Endothelial cell of umbilical vein (primary cell): ENCODE results near the gene NCK1. TPM values are rescaled to one million over a fixed set of nuclear protein-coding genes. Genes with fewer than 3 reads are reported as not detected.

ENCODE experiments used
- BruUV-seq: library from RNA; stranded (reverse); fragments of 400-500 nt; replicated peaks from 2 replicates; lab custom pipeline; 2021; lab: Mats Ljungman, UMichigan
- CTCF ChIA-PET: fragments of 300-600, 350-600 bp; sonication (Branson Sonifier 250); formaldehyde crosslinking; loops from one replicate; lab custom pipeline; 2021; ENCODE audit warnings: antibody characterized with exemption, inconsistent platforms; lab: Charles Lee
- POLR2A ChIA-PET: fragments of 300-600, 350-600 bp; sonication (Branson Sonifier 250); formaldehyde crosslinking; loops from one replicate; lab custom pipeline; 2021; ENCODE audit warnings: antibody characterized with exemption, inconsistent platforms; lab: Charles Lee
- DNase-seq: peaks from one replicate; pipeline ENCODE4 v3.0.0-alpha.2; 2011; ENCODE audit warnings: low read depth, low spot score
- FAIRE-seq: peaks from 2 replicates; lab custom pipeline; 2011; peaks lifted over from hg19 to GRCh38; lab: Jason Lieb, UNC
- H2AFZ ChIP-seq: 2 replicates; pipeline ENCODE4 v1.6.0; 2012; ENCODE audit warnings: low read depth, low read length, control low read depth, inconsistent platforms
- H3K27ac ChIP-seq: 2 replicates; pipeline ENCODE4 v1.5.1; 2011; ENCODE audit warnings: low read depth, mild to moderate bottlenecking, control low read depth, low read length, moderate library complexity; ENCODE audit not compliant: insufficient read depth
- H3K27me3 ChIP-seq, 2 experiments: 2 replicates each; pipeline versions ENCODE4 v1.6.0 to v1.6.1; 2011; ENCODE audit warnings: low read length in 2 of 2, mixed read lengths in 1 of 2; ENCODE audit not compliant: control insufficient read depth in 2 of 2, insufficient read depth in 2 of 2
- H3K36me3 ChIP-seq, 2 experiments: 2 replicates in 1 of 2; 3 replicates in 1 of 2; pipeline ENCODE4 v1.5.1; 2011; ENCODE audit warnings: low read length in 2 of 2, mild to moderate bottlenecking in 1 of 2, moderate library complexity in 1 of 2; ENCODE audit not compliant: control insufficient read depth in 2 of 2, insufficient read depth in 2 of 2; ENCODE audit errors: extremely low read depth in 1 of 2
- H3K4me1 ChIP-seq: 3 replicates; pipeline ENCODE4 v1.5.1; 2011; ENCODE audit warnings: mild to moderate bottlenecking, low read length; ENCODE audit not compliant: control insufficient read depth, insufficient read depth; ENCODE audit errors: extremely low read depth
- H3K4me2 ChIP-seq: 2 replicates; pipeline ENCODE4 v1.6.1; 2011; ENCODE audit warnings: low read length, control low read depth, mixed read lengths; ENCODE audit not compliant: insufficient read depth
- H3K4me3 ChIP-seq, 3 experiments: fragments of 200-600 bp in 1 of 3; sonication (generic), shearing (Covaris generic) in 1 of 3; replicated peaks in 1 of 3; 2 replicates each; pipeline ENCODE4 v1.5.1; 2011 to 2016; ENCODE audit warnings: control low read depth in 3 of 3, low read length in 3 of 3, mild to moderate bottlenecking in 2 of 3, inconsistent platforms in 1 of 3, low read depth in 1 of 3, moderate library complexity in 1 of 3; ENCODE audit not compliant: insufficient read depth in 1 of 3
- H3K79me2 ChIP-seq: 2 replicates; pipeline ENCODE4 v1.6.0; 2012; ENCODE audit warnings: low read length, inconsistent platforms; ENCODE audit not compliant: control insufficient read depth, insufficient read depth
- H3K9ac ChIP-seq: replicated peaks from 2 replicates; pipeline ENCODE3; 2011; ENCODE audit warnings: low read length, control low read depth; ENCODE audit not compliant: insufficient read depth; ENCODE audit errors: extremely low read depth
- H3K9me1 ChIP-seq: replicated peaks from 3 replicates; pipeline ENCODE4 v1.6.0; 2011; ENCODE audit warnings: mild to moderate bottlenecking, low read length; ENCODE audit not compliant: control insufficient read depth, insufficient read depth; ENCODE audit errors: extremely low read depth
- H3K9me3 ChIP-seq: replicated peaks from 2 replicates; pipeline ENCODE4 v1.5.1; 2012; ENCODE audit warnings: low read length, inconsistent platforms; ENCODE audit not compliant: control insufficient read depth, insufficient read depth
- H4K20me1 ChIP-seq: replicated peaks from 2 replicates; pipeline ENCODE3; 2011; ENCODE audit warnings: mild to moderate bottlenecking, low read length; ENCODE audit not compliant: control insufficient read depth, insufficient read depth; ENCODE audit errors: extremely low read depth
- CTCF ChIP-seq, 2 donors: IDR thresholded peaks; 1 replicate in 1 of 2; 2 replicates in 1 of 2; pipeline ENCODE4 v1.5.1; 2011; ENCODE audit warnings: low read length in 2 of 2, mild to moderate bottlenecking in 2 of 2, moderate library complexity in 2 of 2, control low read depth in 1 of 2, inconsistent platforms in 1 of 2, low read depth in 1 of 2; ENCODE audit not compliant: insufficient read depth in 1 of 2; ENCODE audit errors: extremely low read depth in 1 of 2
- EZH2 ChIP-seq: IDR thresholded peaks from 2 replicates; pipeline ENCODE4 v1.6.1; 2012; ENCODE audit warnings: borderline replicate concordance, low read depth, mild to moderate bottlenecking, moderate library complexity, low read length, inconsistent platforms; ENCODE audit not compliant: severe bottlenecking
- FOS ChIP-seq: IDR thresholded peaks from 2 replicates; pipeline ENCODE4 v1.6.1; 2011; ENCODE audit warnings: mild to moderate bottlenecking, low read length, moderate library complexity, borderline replicate concordance; ENCODE audit not compliant: insufficient read depth
- GATA2 ChIP-seq: IDR thresholded peaks from 2 replicates; pipeline ENCODE4 v1.7.0; 2011; ENCODE audit warnings: low read depth, mild to moderate bottlenecking, moderate library complexity, mixed read lengths, low read length; ENCODE audit not compliant: insufficient read length, insufficient read depth
- JUN ChIP-seq: IDR thresholded peaks from 2 replicates; pipeline ENCODE4 v1.6.1; 2011; ENCODE audit warnings: borderline replicate concordance, low read depth; ENCODE audit not compliant: insufficient read length, insufficient read depth
- MYC ChIP-seq: IDR thresholded peaks from one replicate; pipeline ENCODE4 v1.6.1; 2011; ENCODE audit warnings: mild to moderate bottlenecking, low read depth, low read length
- POLR2A ChIP-seq: IDR thresholded peaks from 2 replicates; pipeline ENCODE4 v1.6.1; 2012; ENCODE audit warnings: low read depth, mild to moderate bottlenecking, control low read depth, low read length
- POLR2AphosphoS5 ChIP-seq: IDR thresholded peaks from 2 replicates; pipeline ENCODE4 v1.6.1; 2012; ENCODE audit warnings: low read depth, mild to moderate bottlenecking, control low read depth, low read length, moderate library complexity; ENCODE audit not compliant: insufficient read depth
- dilution Hi-C: fragments of 300-500 bp; cut with MboI; formaldehyde crosslinking; loops from one replicate; pipeline ENCODE4 v1.15.0; 2019; ENCODE audit warnings: low sequenced_read_pairs; ENCODE audit not compliant: extremely low pct_ligation_motif_present
- intact Hi-C: fragments of 100-400 bp; cut with micrococcal nuclease; formaldehyde crosslinking; loops from one replicate; pipeline ENCODE4 v1.10.0; 2022
- polyA plus RNA-seq, 4 experiments: library from polyadenylated mRNA; depleted of rRNA in 3 of 4; stranded (reverse) in 3 of 4; unstranded in 1 of 4; fragments of >200 nt; gene quantifications; 2 replicates each; pipeline versions ENCODE4 v1.2.1 to v1.2.3, GENCODE V29; 2011 to 2012; ENCODE audit warnings: missing spikeins in 1 of 4
- total RNA-seq: library from RNA; stranded (reverse); gene quantifications from 2 replicates; pipeline ENCODE4 v1.2.3, GENCODE V29; 2021
- TF ChIP-seq, protein P1 (sequence below): IDR thresholded peaks from 2 replicates; pipeline ENCODE4 v1.6.1; 2011; ENCODE audit not compliant: insufficient read depth, insufficient read length

The NCK1 gene
- total and polyA plus RNA-seq, 2 donors (not counting 3 experiments of a cell fraction or from before 2014, with no cell fraction given): 19.3 to 52.2 TPM

- POLR2A ChIA-PET: no interaction called here
Measured at GRCh38 chr3:136979684-136980083, 117.7 kb downstream of the NCK1 start.

More at GRCh38 chr3:136979684-136980083, 117.7 kb downstream of the NCK1 start:
- no peaks in the 10 kb centered on the region for H3K36me3 ChIP-seq
- H3K9me1 ChIP-seq: no peaks in the 10 kb centered on the region
- H3K27me3 ChIP-seq: no peaks in the 10 kb centered on the region
- H3K4me1 ChIP-seq: no peaks in the 10 kb centered on the region
- no peak overlapping the region for H3K4me2 ChIP-seq
- TF ChIP-seq MYC (no peak), POLR2A (no peak), POLR2AphosphoS5 (no peak), GATA2 (no peak), JUN (no peak), FOS (no peak), CTCF (IDR thresholded peaks at IDR 0.05; ENCODE audit: extremely low read depth in 1 of 2, insufficient read depth in 1 of 2, low read depth in 1 of 2, low read length in 2 of 2) (no peak), EZH2 (no peak)
- TF ChIP-seq, protein P1, sequence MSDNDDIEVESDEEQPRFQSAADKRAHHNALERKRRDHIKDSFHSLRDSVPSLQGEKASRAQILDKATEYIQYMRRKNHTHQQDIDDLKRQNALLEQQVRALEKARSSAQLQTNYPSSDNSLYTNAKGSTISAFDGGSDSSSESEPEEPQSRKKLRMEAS: no peak
- intact Hi-C loops (no loop called here), dilution Hi-C loops (no loop called here)
- H3K79me2 ChIP-seq: no peaks in the 10 kb centered on the region
- H4K20me1 ChIP-seq: no peaks in the 10 kb centered on the region
- H3K4me3 ChIP-seq: no peak overlapping the region
- no peaks in the 10 kb centered on the region for H3K9me3 ChIP-seq
- DNase-seq (no peak), FAIRE-seq (no peak)
- no peak overlapping the region for H3K9ac ChIP-seq
- no TSS peak for BruUV-seq
- CTCF ChIA-PET: interaction anchor here (1.3 kb wide), 1 partner anchor 28 kb away, joined by 3 read pairs; no protein-coding TSS in a partner anchor
- H2AFZ ChIP-seq: no peak overlapping the region
- no peak overlapping the region for H3K27ac ChIP-seq
